GM23248 (cell line): ENCODE measurements around the gene BTBD3. TPM values are rescaled to one million over a fixed set of nuclear protein-coding genes. Genes with fewer than 3 reads are reported as not detected.

Experiments used
- DNase-seq: peaks from one replicate; pipeline ENCODE4 v3.0.0-alpha.2; 2015
- H2AFZ ChIP-seq: fragments of 200-600 bp; sonication (generic); 2 replicates; pipeline ENCODE4 v1.6.1; 2016; ENCODE audit warnings: antibody characterized with exemption
- H3F3A ChIP-seq: fragments of 200-600 bp; sonication (generic); 2 replicates; pipeline ENCODE4 v1.6.1; 2016; ENCODE audit warnings: mild to moderate bottlenecking, antibody characterized with exemption, mixed run types; ENCODE audit not compliant: insufficient read depth
- H3K27ac ChIP-seq: fragments of 200-600 bp; sonication (generic); 2 replicates; pipeline ENCODE4 v1.5.1; 2016; ENCODE audit warnings: mild to moderate bottlenecking
- H3K27me3 ChIP-seq: fragments of 200-600 bp; sonication (generic); replicated peaks from 2 replicates; pipeline ENCODE4 v1.6.1; 2016; ENCODE audit warnings: mild to moderate bottlenecking; ENCODE audit not compliant: insufficient read depth
- H3K36me3 ChIP-seq: fragments of 200-600 bp; sonication (generic); 2 replicates; pipeline ENCODE4 v1.6.1; 2016; ENCODE audit warnings: low read depth, mild to moderate bottlenecking
- H3K4me1 ChIP-seq: fragments of 200-600 bp; sonication (generic); 2 replicates; pipeline ENCODE4 v1.6.1; 2016; ENCODE audit warnings: mild to moderate bottlenecking; ENCODE audit not compliant: insufficient read depth
- H3K4me2 ChIP-seq: fragments of 200-600 bp; sonication (generic); one replicate; pipeline ENCODE4 v1.6.1; 2016; ENCODE audit warnings: mild to moderate bottlenecking; ENCODE audit not compliant: unreplicated experiment
- H3K4me3 ChIP-seq: fragments of 200-600 bp; sonication (generic); 2 replicates; pipeline ENCODE4 v1.5.1; 2016; ENCODE audit warnings: mild to moderate bottlenecking
- H3K79me2 ChIP-seq: fragments of 200-600 bp; sonication (generic); 2 replicates; pipeline ENCODE4 v1.6.1; 2016; ENCODE audit warnings: mild to moderate bottlenecking; ENCODE audit not compliant: insufficient read depth
- H3K9ac ChIP-seq: fragments of 200-600 bp; sonication (generic); 2 replicates; pipeline ENCODE4 v1.6.1; 2016; ENCODE audit warnings: mild to moderate bottlenecking
- H3K9me2 ChIP-seq: fragments of 200-600 bp; sonication (generic); 2 replicates; pipeline ENCODE4 v1.6.1; 2016; ENCODE audit warnings: mixed run types, mild to moderate bottlenecking, moderate library complexity; ENCODE audit not compliant: insufficient read depth
- H3K9me3 ChIP-seq: fragments of 200-600 bp; sonication (generic); one replicate; pipeline ENCODE4 v1.6.1; 2017; ENCODE audit warnings: low read depth
- H4K20me1 ChIP-seq: fragments of 200-600 bp; sonication (generic); 2 replicates; pipeline ENCODE4 v1.6.0; 2016; ENCODE audit not compliant: insufficient read depth
- EZH2 ChIP-seq: fragments of 200-600 bp; sonication (generic); IDR thresholded peaks from 2 replicates; pipeline ENCODE4 v1.6.1; 2018; ENCODE audit warnings: antibody characterized with exemption, mild to moderate bottlenecking; ENCODE audit not compliant: insufficient read depth, poor library complexity, severe bottlenecking
- EZH2phosphoT487 ChIP-seq: fragments of 200-600 bp; sonication (generic); IDR thresholded peaks from 2 replicates; pipeline ENCODE4 v1.6.1; 2018; ENCODE audit warnings: antibody characterized with exemption, moderate library complexity, mild to moderate bottlenecking, low read depth; ENCODE audit not compliant: insufficient read depth
- WGBS, 2 experiments: methylation state at CpG; one replicate each; pipeline ENCODE4 v1.1.6; 2015 to 2017; ENCODE audit warnings: low lambda C conversion rate in 2 of 2, low coverage in 1 of 2; ENCODE audit errors: missing lambda C conversion rate in 2 of 2; 5-methylcytosine and 5-hydroxymethylcytosine counted together
- in situ Hi-C: fragments of 300-500 bp; cut with MboI; formaldehyde crosslinking; loops from 2 replicates; pipeline ENCODE4 v1.15.0; 2020
- polyA plus RNA-seq: library from polyadenylated mRNA; unstranded; fragments of >200 nt; fragmentation: Nextera tagmentation; extraction: Ambion mirVana; gene quantifications from 2 replicates; pipeline ENCODE4 v1.2.1, GENCODE V29; 2016
- total RNA-seq: library from RNA; depleted of rRNA; stranded (reverse); fragments of >200 nt; shearing (Covaris generic); gene quantifications from 2 replicates; pipeline ENCODE4 v1.2.3, GENCODE V29; 2014

BTBD3 gene
- total and polyA plus RNA-seq, 2 experiments from 2014 or later, result 12.5 to 30.5 TPM

DNA sequence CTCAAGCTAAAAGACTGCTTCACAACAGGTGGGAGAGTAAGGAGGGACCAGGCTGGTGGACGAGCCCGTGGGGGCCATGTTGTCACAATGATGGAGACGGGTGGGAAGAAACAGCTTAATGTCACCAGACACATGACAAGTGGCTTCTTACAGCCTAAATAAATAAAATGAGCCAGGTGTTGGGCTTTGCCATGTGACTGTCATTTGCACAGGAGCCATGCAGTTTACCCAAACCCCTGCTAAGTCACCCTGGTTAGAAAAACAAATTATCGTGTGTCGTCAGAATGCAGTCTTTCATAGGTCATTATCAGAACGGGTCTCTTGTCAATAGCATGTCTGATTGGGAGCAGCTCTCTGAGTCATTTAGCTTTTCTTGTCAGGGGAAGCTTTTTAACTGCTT, 18.5 kb downstream of the BTBD3 start:
- no peaks in the 10 kb centered on the region for H3K9me2 ChIP-seq
- DNase-seq, result no peak
- TF ChIP-seq EZH2phosphoT487 (no peak), EZH2 (no peak)
- H3F3A ChIP-seq, result no peaks in the 10 kb centered on the region
- H3K27me3 ChIP-seq, result no peaks in the 10 kb centered on the region
- no peak overlapping the region for H3K4me2 ChIP-seq
- no peaks in the 10 kb centered on the region for H3K9me3 ChIP-seq
- no peak overlapping the region for H3K4me3 ChIP-seq
- no peaks in the 10 kb centered on the region for H4K20me1 ChIP-seq
- H2AFZ ChIP-seq, result no peak overlapping the region
- H3K36me3 ChIP-seq, result no peaks in the 10 kb centered on the region
- no peaks in the 10 kb centered on the region for H3K79me2 ChIP-seq
- no peak overlapping the region for H3K9ac ChIP-seq
- 31 to 34% methylated on average over 6 of the region's 6 CpGs for WGBS, 2 experiments
- in situ Hi-C loops, result no loop called here
- no peak overlapping the region for H3K27ac ChIP-seq
- no peaks in the 10 kb centered on the region for H3K4me1 ChIP-seq

- H3K4me2 ChIP-seq, result no peak overlapping the region
- no peak overlapping the region for H3K9ac ChIP-seq
- no peaks in the 10 kb centered on the region for H4K20me1 ChIP-seq
- no peaks in the 10 kb centered on the region for H3K27me3 ChIP-seq
- H3K9me2 ChIP-seq, result no peaks in the 10 kb centered on the region
- H3F3A ChIP-seq, result no peaks in the 10 kb centered on the region
- in situ Hi-C loops, result no loop called here
- H3K36me3 ChIP-seq, result no peaks in the 10 kb centered on the region
- no peaks in the 10 kb centered on the region for H3K79me2 ChIP-seq
- no peak for DNase-seq
- H3K4me1 ChIP-seq, result no peaks in the 10 kb centered on the region
- H3K9me3 ChIP-seq, result no peaks in the 10 kb centered on the region
- no peak overlapping the region for H3K4me3 ChIP-seq
- no peak overlapping the region for H2AFZ ChIP-seq
- H3K27ac ChIP-seq, result no peak overlapping the region
- TF ChIP-seq EZH2phosphoT487 (no peak), EZH2 (no peak)
Measured at GRCh38 chr20:11937230-11937629, 19.5 kb downstream of the BTBD3 start.

DNA sequence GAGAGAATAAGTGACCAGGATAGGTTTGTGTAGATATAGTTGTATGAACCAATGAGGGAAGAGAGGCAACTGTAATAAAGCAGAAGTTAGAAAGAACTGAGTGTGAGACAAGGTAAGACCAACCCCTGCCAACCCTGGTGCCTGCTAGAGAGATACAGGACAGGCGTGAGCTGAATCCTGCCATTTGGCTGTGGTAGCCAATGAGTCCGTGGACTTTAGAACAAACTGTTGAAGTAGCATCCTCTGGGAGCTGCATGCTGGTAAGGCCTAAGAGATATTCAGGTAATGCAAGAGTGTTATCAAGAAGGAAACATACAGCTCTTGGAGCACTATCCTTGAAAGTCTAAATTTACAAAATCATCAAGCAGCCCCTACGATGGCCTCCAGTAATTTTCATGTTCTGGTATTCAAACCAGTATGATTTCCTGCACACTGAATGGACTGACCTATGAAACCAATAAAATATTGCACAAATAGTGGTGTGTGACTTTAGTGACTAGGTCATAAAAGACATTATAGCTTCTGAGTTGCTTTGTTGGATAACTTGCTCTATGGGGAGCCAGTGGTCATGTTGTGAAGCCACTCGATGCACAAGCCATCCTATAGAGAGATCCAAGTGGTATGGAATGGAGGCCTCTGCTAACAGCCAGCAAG, 24.0 kb downstream of the BTBD3 start:
- in situ Hi-C loops, result no loop called here
- no peaks in the 10 kb centered on the region for H3K9me2 ChIP-seq
- no peak for TF ChIP-seq EZH2
- TF ChIP-seq EZH2phosphoT487, result no peak

DNA sequence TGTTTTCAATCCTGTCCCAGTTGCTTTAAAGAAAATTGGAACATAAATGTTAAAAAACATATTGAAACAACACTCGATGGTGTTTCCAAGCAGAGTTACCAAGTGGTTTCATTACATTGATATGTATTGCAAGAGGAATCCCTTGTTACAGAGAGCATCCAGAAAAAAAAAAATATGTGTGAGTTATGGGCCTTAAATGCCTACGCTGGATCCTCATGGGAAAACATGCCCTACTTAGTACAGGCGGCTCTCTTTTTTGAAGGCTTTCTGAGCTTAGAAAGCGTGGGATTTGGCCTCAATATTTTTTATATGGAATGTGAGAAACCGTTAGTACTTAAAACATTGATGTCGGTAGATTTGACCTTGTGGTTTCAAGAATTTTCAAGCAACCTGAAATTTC, 26.1 kb downstream of the BTBD3 start:
- Histone ChIP-seq H2AFZ (no peak overlapping the region), H3K79me2 (no peaks in the 10 kb centered on the region), H3K4me2 (no peak overlapping the region), H3K27ac (no peak overlapping the region), H3K4me3 (no peak overlapping the region), H3K36me3 (no peaks in the 10 kb centered on the region), H4K20me1 (no peaks in the 10 kb centered on the region), H3K9me2 (no peaks in the 10 kb centered on the region), H3K27me3 (no peaks in the 10 kb centered on the region), H3K9me3 (no peaks in the 10 kb centered on the region), H3K9ac (no peak overlapping the region), H3F3A (no peaks in the 10 kb centered on the region), H3K4me1 (no peaks in the 10 kb centered on the region)
- TF ChIP-seq EZH2phosphoT487 (no peak), EZH2 (no peak)
- WGBS, 2 experiments, result 49 to 53% methylated on average over 6 of the region's 6 CpGs
- in situ Hi-C loops, result no loop called here
- DNase-seq, result no peak

More for the DNA sequence above, 24.0 kb downstream of the BTBD3 start:
- no peak overlapping the region for H3K27ac ChIP-seq
- H3F3A ChIP-seq, result no peaks in the 10 kb centered on the region
- H2AFZ ChIP-seq, result no peak overlapping the region
- no peak for DNase-seq
- WGBS, 2 experiments, result 50 to 55% methylated on average over 4 of the region's 4 CpGs
- H3K4me2 ChIP-seq, result no peak overlapping the region
- H3K4me3 ChIP-seq, result no peak overlapping the region
- no peaks in the 10 kb centered on the region for H3K27me3 ChIP-seq
- H3K9me3 ChIP-seq, result no peaks in the 10 kb centered on the region
- no peaks in the 10 kb centered on the region for H3K79me2 ChIP-seq
- no peaks in the 10 kb centered on the region for H4K20me1 ChIP-seq
- no peaks in the 10 kb centered on the region for H3K4me1 ChIP-seq
- no peaks in the 10 kb centered on the region for H3K36me3 ChIP-seq
- no peak overlapping the region for H3K9ac ChIP-seq

- Histone ChIP-seq H3K4me3 (no peak overlapping the region), H3K36me3 (no peaks in the 10 kb centered on the region), H3F3A (no peaks in the 10 kb centered on the region), H3K27me3 (0 out of 2 replicates have a peak, but pooled peaks cover under 1% of the 10 kb centered on the region), H4K20me1 (no peaks in the 10 kb centered on the region), H3K9ac (no peak overlapping the region), H3K27ac (no peak overlapping the region), H2AFZ (no peak overlapping the region), H3K9me3 (no peaks in the 10 kb centered on the region), H3K9me2 (no peaks in the 10 kb centered on the region), H3K4me2 (no peak overlapping the region), H3K79me2 (no peaks in the 10 kb centered on the region), H3K4me1 (no peaks in the 10 kb centered on the region)
- in situ Hi-C loops, result no loop called here
- TF ChIP-seq EZH2phosphoT487 (no peak), EZH2 (no peak)
- no peak for DNase-seq
Measured at GRCh38 chr20:11948806-11949205, 31.1 kb downstream of the BTBD3 start.
